ENCODE measurements around the gene WNT11.

The WNT11 gene

DNA sequence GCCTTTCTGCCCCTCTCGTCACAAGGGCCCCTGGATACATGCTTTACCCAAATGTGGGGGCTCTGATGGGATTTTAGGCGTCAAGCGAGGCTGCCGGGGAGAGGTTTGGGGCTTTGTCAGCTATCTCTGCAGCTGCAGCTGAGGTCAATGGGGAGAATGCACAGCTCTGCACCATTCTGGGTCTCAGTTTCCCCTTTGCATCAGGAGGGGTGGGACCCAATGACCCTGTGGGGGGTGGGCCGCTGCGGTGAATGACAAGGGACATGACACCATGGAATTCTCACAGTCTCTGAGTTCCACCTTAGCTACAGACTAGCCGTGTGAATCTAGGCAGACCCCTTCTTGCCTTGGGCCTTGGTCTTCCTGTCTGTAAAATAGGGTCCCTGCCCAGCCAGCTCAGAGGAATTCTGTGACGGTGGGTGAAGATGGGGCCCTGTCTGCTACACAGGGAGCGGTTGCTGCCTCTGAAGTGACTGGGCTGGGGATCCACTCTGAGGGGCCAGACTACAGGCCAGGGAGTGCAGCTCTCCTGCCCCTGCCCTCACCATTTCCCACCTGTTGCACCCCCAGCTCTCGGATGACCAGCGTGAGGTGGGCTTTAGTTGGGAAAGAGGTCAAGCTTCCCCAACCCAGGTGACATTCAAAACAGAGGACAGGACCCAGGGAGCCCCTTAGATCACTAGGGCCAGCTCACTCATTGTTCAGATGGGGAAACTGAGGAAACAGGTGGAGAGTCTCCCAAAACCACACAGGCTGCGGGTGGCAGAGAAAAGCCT lies 35.9 kb upstream of the WNT11 start:
- TF ChIP-seq CTCF (IDR thresholded peaks at IDR 0.05; ENCODE audit: extremely low read depth, missing control alignments): no peak
- no peak for DNase-seq (ENCODE audit: low spot score)

DNA sequence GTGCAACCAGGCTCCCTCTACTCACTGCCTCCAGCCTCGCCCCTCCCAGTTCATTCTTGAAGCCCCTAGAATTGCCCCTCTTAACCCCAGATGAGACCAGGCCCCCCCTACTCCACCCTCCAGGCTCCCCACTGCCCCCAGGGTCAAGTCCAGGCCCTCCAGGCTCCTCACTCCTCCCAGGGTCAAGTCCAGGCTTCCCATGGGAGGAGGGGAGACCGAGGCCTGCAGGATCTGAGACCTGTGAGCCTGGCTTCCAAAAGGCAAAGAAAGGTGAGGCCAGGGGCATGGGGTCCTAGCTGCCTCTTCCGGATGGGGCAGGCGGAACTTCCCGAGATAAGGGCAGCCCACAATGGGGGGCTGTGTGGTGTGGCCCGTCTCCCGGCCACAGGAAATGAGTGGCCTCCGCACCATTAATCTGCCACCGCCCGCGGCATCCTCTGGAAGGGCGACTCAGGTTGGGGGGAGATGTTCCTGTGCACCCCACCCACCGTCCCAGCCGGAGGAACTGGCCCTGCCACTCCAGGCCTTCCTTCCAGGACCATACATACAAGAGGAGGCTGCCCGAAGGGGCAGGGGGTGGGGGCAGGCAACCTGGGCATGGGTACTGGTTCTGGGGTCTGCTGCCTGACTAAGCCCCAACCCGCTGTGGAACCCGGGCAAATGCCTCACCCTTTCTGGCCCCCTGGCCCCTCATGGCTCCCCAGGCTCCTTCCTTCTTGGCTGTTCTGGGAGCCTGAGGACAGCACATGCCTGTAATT lies 35.1 kb upstream of the WNT11 start:
- DNase-seq (ENCODE audit: low spot score): no peak
- TF ChIP-seq CTCF (IDR thresholded peaks at IDR 0.05; ENCODE audit: extremely low read depth, missing control alignments): no peak

GRCh38 chr11:76240666-76241065 lies 34.4 kb upstream of the WNT11 start:
- DNase-seq (ENCODE audit: low spot score): no peak

GRCh38 chr11:76240161-76240540 lies 33.8 kb upstream of the WNT11 start:
- no peak for TF ChIP-seq CTCF (IDR thresholded peaks at IDR 0.05; ENCODE audit: extremely low read depth, missing control alignments)

More at GRCh38 chr11:76240666-76241065, 34.4 kb upstream of the WNT11 start:
- no peak for TF ChIP-seq CTCF (IDR thresholded peaks at IDR 0.05; ENCODE audit: extremely low read depth, missing control alignments)

GRCh38 chr11:76239483-76240160 lies 33.3 kb upstream of the WNT11 start:
- TF ChIP-seq CTCF (IDR thresholded peaks at IDR 0.05; ENCODE audit: extremely low read depth, missing control alignments): no peak
- no peak for DNase-seq (ENCODE audit: low spot score)

More at GRCh38 chr11:76240161-76240540, 33.8 kb upstream of the WNT11 start:
- DNase-seq (ENCODE audit: low spot score): no peak

- no peak for DNase-seq (ENCODE audit: low spot score)
- no peak for TF ChIP-seq CTCF (IDR thresholded peaks at IDR 0.05; ENCODE audit: extremely low read depth, missing control alignments)
These were observed 32.2 kb upstream of the WNT11 start for GRCh38 chr11:76238551-76238950.

DNA sequence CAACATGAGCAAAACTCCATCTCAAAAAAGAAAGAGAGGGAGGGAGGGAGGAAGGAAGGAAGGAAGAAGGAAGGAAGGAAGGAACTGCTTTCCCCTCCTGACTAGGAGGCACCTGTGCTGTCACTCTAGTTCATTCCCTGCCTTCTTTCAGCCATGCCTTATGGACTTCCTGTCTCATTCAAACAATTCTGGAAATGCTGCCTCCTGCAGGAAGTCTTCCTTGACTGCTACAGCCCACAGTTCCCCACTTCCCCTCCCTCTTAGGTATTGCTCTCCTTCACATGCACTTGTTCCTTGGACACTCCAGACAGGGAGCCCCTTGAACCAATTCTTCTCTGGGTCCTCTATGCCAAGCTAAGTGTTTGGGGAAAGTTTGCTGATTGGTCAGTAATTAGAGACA lies 31.6 kb upstream of the WNT11 start:
- no peak for DNase-seq (ENCODE audit: low spot score)
- no peak for TF ChIP-seq CTCF (IDR thresholded peaks at IDR 0.05; ENCODE audit: extremely low read depth, missing control alignments)
